ENCODE data around the gene LARGE1. TPM values are rescaled to one million over a fixed set of nuclear protein-coding genes. Genes with fewer than 3 reads are reported as not detected.

Gene LARGE1
- total and polyA plus RNA-seq, 2 experiments from 2014 or later, result 1.5 to 12.8 TPM

DNA sequence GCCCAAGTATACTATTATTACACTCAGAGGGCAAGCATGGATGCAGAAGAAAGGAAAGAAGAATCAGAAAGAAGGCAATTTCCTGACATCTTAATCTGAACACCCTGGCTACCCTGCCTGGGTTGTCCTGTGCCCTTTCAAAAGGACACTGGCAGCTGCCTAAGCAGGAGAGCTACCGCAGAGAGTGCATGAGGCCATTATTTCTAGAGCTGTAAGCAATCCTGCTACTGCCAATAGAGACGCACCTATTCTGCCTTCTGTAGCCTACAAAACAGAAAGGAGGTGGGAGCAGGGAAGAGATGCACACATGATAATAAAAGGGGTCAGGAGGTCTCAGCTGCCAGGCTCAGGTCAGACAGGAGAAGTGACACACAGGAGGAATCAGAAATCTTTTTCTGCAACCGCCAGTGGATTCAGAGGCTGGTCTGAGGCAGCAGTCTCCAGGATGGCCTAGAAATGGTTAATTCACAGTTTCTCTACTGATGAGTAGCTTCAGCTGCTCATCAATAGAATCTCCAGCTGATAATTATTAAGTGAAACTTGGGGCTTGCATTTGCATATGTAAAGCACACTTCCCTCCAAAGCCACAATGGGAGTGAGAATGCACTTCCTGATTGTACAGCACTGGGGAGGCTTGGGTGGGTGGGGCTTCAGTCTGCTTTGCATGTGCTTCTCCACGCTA lies 253.9 kb downstream of the LARGE1 start:
- in situ Hi-C loops (cut with MboI), result no loop called here
- TF ChIP-seq EZH2 (IDR thresholded peaks at IDR 0.05; ENCODE audit: insufficient read depth, poor library complexity, severe bottlenecking) (no peak), EZH2phosphoT487 (IDR thresholded peaks at IDR 0.05; ENCODE audit: insufficient read depth, low read depth) (no peak)
- no peaks in the 10 kb centered on the region for H3K9me2 ChIP-seq (ENCODE audit: insufficient read depth)
- H3K36me3 ChIP-seq (ENCODE audit: low read depth), result no peaks in the 10 kb centered on the region
- no peak overlapping the region for H3K27ac ChIP-seq
- 74 to 78% methylated on average over 4 of the region's 4 CpGs for WGBS, 2 experiments (ENCODE audit: low coverage in 1 of 2, low lambda C conversion rate in 2 of 2, missing lambda C conversion rate in 2 of 2)
- H3K4me1 ChIP-seq (ENCODE audit: insufficient read depth), result no peaks in the 10 kb centered on the region
- H3K27me3 ChIP-seq (replicated peaks; ENCODE audit: insufficient read depth), result no peaks in the 10 kb centered on the region
- no peak overlapping the region for H2AFZ ChIP-seq
- DNase-seq, result no peak
- H3K79me2 ChIP-seq (ENCODE audit: insufficient read depth), result no peaks in the 10 kb centered on the region
- no peaks in the 10 kb centered on the region for H3K9me3 ChIP-seq (ENCODE audit: low read depth)
- no peak overlapping the region for H3K4me3 ChIP-seq
- H3K4me2 ChIP-seq (ENCODE audit: unreplicated experiment), result no peak overlapping the region
- H3F3A ChIP-seq (ENCODE audit: insufficient read depth), result no peaks in the 10 kb centered on the region
- no peaks in the 10 kb centered on the region for H4K20me1 ChIP-seq (ENCODE audit: insufficient read depth)
- no peak overlapping the region for H3K9ac ChIP-seq

DNA sequence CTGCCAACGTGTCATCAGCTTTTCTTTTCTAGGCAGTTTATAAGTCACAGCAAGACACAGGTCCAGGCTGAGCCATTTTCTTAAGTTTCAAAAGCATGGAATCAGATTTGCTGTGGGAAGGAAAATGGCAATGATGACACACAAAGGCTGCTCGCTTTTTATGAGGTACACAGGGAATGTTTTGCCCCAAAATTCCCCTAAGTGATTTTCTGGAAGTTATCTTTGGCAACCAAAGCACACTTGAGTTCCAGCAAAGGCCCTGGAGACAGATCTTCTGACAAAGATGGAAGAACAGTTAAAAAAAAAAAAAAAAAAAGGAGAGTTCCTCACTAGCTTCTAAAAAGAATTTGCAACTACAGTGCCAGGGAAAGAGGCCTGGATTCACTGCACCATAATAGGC lies 260.8 kb downstream of the LARGE1 start:
- no peak overlapping the region for H3K4me3 ChIP-seq
- H3K79me2 ChIP-seq (ENCODE audit: insufficient read depth), result no peaks in the 10 kb centered on the region
- peak overlapping the region; percentile 47; the same call in 1 of the 2 replicates for H2AFZ ChIP-seq
- H3K4me2 ChIP-seq (ENCODE audit: unreplicated experiment), result peak overlapping the region; percentile 14
- H4K20me1 ChIP-seq (ENCODE audit: insufficient read depth), result no peaks in the 10 kb centered on the region
- in situ Hi-C loops (cut with MboI), result no loop called here
- WGBS, 2 experiments (ENCODE audit: low coverage in 1 of 2, low lambda C conversion rate in 2 of 2, missing lambda C conversion rate in 2 of 2), result 16 to 20% methylated on average over 2 of the region's 2 CpGs
- H3K36me3 ChIP-seq (ENCODE audit: low read depth), result no peaks in the 10 kb centered on the region
- H3K9me3 ChIP-seq (ENCODE audit: low read depth), result no peaks in the 10 kb centered on the region
- peak overlapping the region; percentile 19; the same call in 1 of the 2 replicates for H3K9ac ChIP-seq
- DNase-seq, result peak; percentile 20
- H3K9me2 ChIP-seq (ENCODE audit: insufficient read depth), result no peaks in the 10 kb centered on the region
- H3K27me3 ChIP-seq (replicated peaks; ENCODE audit: insufficient read depth), result no peaks in the 10 kb centered on the region
- no peak for TF ChIP-seq EZH2 (IDR thresholded peaks at IDR 0.05; ENCODE audit: insufficient read depth, poor library complexity, severe bottlenecking)
- no peak for TF ChIP-seq EZH2phosphoT487 (IDR thresholded peaks at IDR 0.05; ENCODE audit: insufficient read depth, low read depth)
- H3K4me1 ChIP-seq (ENCODE audit: insufficient read depth), result peaks cover 14% of the 10 kb centered on the region; the same call in 1 of the 2 replicates
- H3F3A ChIP-seq (ENCODE audit: insufficient read depth), result no peaks in the 10 kb centered on the region
- H3K27ac ChIP-seq, result peak overlapping the region; percentile 42

DNA sequence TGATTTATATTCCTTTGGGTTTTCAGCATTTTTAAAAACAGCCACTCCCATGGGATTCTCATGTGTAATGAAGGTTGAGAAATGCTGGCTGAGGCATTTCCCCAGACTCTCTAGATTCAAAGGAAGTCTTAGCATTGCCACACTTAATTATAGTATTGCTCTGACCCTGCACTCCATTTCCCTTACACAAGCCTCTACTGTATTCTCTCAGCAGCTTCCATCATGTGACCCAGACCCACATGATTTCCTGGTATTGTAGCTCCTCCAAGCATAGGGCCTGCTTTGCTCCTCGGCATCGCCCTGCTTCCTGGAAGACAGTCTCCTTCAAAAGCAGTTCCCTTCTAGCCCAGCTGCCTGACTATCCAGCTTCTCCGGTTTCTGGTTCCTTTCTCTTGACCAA lies 261.5 kb downstream of the LARGE1 start:
- DNase-seq, result peak; percentile 56
- 28 to 34% methylated on average over 3 of the region's 3 CpGs for WGBS, 2 experiments (ENCODE audit: low coverage in 1 of 2, low lambda C conversion rate in 2 of 2, missing lambda C conversion rate in 2 of 2)
- H3K27ac ChIP-seq, result peak overlapping the region; percentile 42
- H2AFZ ChIP-seq, result peak overlapping the region; percentile 47; the same call in 1 of the 2 replicates
- in situ Hi-C loops (cut with MboI), result no loop called here
- no peak overlapping the region for H3K4me3 ChIP-seq
- no peaks in the 10 kb centered on the region for H4K20me1 ChIP-seq (ENCODE audit: insufficient read depth)
- H3K79me2 ChIP-seq (ENCODE audit: insufficient read depth), result no peaks in the 10 kb centered on the region
- peak overlapping the region; percentile 19 for H3K9ac ChIP-seq
- H3K36me3 ChIP-seq (ENCODE audit: low read depth), result no peaks in the 10 kb centered on the region
- no peak for TF ChIP-seq EZH2phosphoT487 (IDR thresholded peaks at IDR 0.05; ENCODE audit: insufficient read depth, low read depth)
- no peak for TF ChIP-seq EZH2 (IDR thresholded peaks at IDR 0.05; ENCODE audit: insufficient read depth, poor library complexity, severe bottlenecking)
- no peaks in the 10 kb centered on the region for H3K27me3 ChIP-seq (replicated peaks; ENCODE audit: insufficient read depth)
- peaks cover 14% of the 10 kb centered on the region; the same call in 1 of the 2 replicates for H3K4me1 ChIP-seq (ENCODE audit: insufficient read depth)
- H3F3A ChIP-seq (ENCODE audit: insufficient read depth), result no peaks in the 10 kb centered on the region
- H3K4me2 ChIP-seq (ENCODE audit: unreplicated experiment), result peak overlapping the region; percentile 14
- no peaks in the 10 kb centered on the region for H3K9me2 ChIP-seq (ENCODE audit: insufficient read depth)
- H3K9me3 ChIP-seq (ENCODE audit: low read depth), result no peaks in the 10 kb centered on the region

DNA sequence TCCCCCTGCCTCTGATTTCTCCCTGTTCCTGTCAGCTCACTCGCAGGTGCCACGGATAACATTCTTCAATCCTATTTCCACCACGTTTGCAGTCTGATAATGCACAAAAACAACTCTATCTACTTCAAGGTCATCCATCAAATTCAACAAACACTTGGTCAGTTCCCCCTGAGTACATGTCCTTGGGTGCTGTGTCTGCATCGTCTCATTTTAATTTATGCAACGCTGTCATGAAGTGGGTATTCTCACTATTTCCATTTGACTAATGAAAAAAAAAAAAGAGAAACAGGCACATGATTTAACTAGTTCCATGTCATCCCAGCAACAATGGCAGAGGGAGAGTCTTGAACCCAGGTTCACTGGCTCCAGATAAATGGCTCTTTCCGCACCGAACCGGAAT lies 262.6 kb downstream of the LARGE1 start:
- no peaks in the 10 kb centered on the region for H3K9me2 ChIP-seq (ENCODE audit: insufficient read depth)
- H3K27ac ChIP-seq, result no peak overlapping the region
- peaks cover 14% of the 10 kb centered on the region; the same call in 1 of the 2 replicates for H3K4me1 ChIP-seq (ENCODE audit: insufficient read depth)
- H3K4me3 ChIP-seq, result no peak overlapping the region
- H3K36me3 ChIP-seq (ENCODE audit: low read depth), result no peaks in the 10 kb centered on the region
- no peak for DNase-seq
- WGBS, 2 experiments (ENCODE audit: low coverage in 1 of 2, low lambda C conversion rate in 2 of 2, missing lambda C conversion rate in 2 of 2), result 50% methylated on average over 8 of the region's 8 CpGs
- in situ Hi-C loops (cut with MboI), result no loop called here
- TF ChIP-seq EZH2 (IDR thresholded peaks at IDR 0.05; ENCODE audit: insufficient read depth, poor library complexity, severe bottlenecking), result no peak
- TF ChIP-seq EZH2phosphoT487 (IDR thresholded peaks at IDR 0.05; ENCODE audit: insufficient read depth, low read depth), result no peak
- H2AFZ ChIP-seq, result no peak overlapping the region
- no peaks in the 10 kb centered on the region for H3K27me3 ChIP-seq (replicated peaks; ENCODE audit: insufficient read depth)
- H3K9ac ChIP-seq, result no peak overlapping the region
- no peaks in the 10 kb centered on the region for H3K9me3 ChIP-seq (ENCODE audit: low read depth)
- H3F3A ChIP-seq (ENCODE audit: insufficient read depth), result no peaks in the 10 kb centered on the region
- H3K4me2 ChIP-seq (ENCODE audit: unreplicated experiment), result no peak overlapping the region
- no peaks in the 10 kb centered on the region for H4K20me1 ChIP-seq (ENCODE audit: insufficient read depth)
- H3K79me2 ChIP-seq (ENCODE audit: insufficient read depth), result no peaks in the 10 kb centered on the region

Measured in GM23248 (cell line).